Frontal cortex (tissue), 4 donors: Measurements from ENCODE around the gene CHST3. TPM values are rescaled to one million over a fixed set of nuclear protein-coding genes. Genes with fewer than 3 reads are reported as not detected.
A peak's percentile ranks its signal among the peaks of the same experiment; 100 is the strongest.

ENCODE experiments used
- DNase-seq, 2 donors: peaks; one replicate each; pipeline ENCODE4 v3.0.0; 2012; ENCODE audit warnings: low spot score in 2 of 2
- FAIRE-seq: peaks from 2 replicates; lab custom pipeline; 2012; peaks lifted over from hg19 to GRCh38; lab: Jason Lieb, UNC
- total RNA-seq: library from RNA; depleted of rRNA; stranded (reverse); fragments of >200 nt; gene quantifications from one replicate; pipeline ENCODE4 v1.2.3, GENCODE V29; 2014
- donor health status: control.
- donor health status: control.
- donor health status: control.

Gene CHST3
- total RNA-seq, 1 donor from 2014 or later = 3.3 TPM

GRCh38 chr10:72044417-72045041 lies 80.3 kb downstream of the CHST3 start:
- FAIRE-seq (no peak), DNase-seq (peak in 1 of 2 donors; percentile 50)

- FAIRE-seq = no peak
- DNase-seq = no peak
These were observed 81.4 kb downstream of the CHST3 start for GRCh38 chr10:72045586-72045985.

- FAIRE-seq (peak; percentile 96), DNase-seq (peak; percentile 80 to 89)
These were observed 84.4 kb downstream of the CHST3 start for GRCh38 chr10:72048450-72049124.

GRCh38 chr10:72049472-72049871 lies 85.3 kb downstream of the CHST3 start:
- no peak for DNase-seq
- FAIRE-seq = no peak

- FAIRE-seq = no peak
- no peak for DNase-seq
These were observed 86.0 kb downstream of the CHST3 start for GRCh38 chr10:72049969-72050781.

- FAIRE-seq (no peak), DNase-seq (no peak)
These were observed 86.7 kb downstream of the CHST3 start for GRCh38 chr10:72050873-72051272.

GRCh38 chr10:72053690-72054089 lies 89.5 kb downstream of the CHST3 start:
- FAIRE-seq (no peak), DNase-seq (no peak)

GRCh38 chr10:72056113-72056512 lies 91.9 kb downstream of the CHST3 start:
- DNase-seq (no peak), FAIRE-seq (no peak)

GRCh38 chr10:72056932-72057751 lies 92.9 kb downstream of the CHST3 start:
- no peak for DNase-seq

GRCh38 chr10:72058347-72058898 lies 94.2 kb downstream of the CHST3 start:
- DNase-seq (no peak), FAIRE-seq (no peak)

More at GRCh38 chr10:72056932-72057751, 92.9 kb downstream of the CHST3 start:
- FAIRE-seq = no peak

- FAIRE-seq = no peak
- DNase-seq = peak in 1 of 2 donors; percentile 72
These were observed 95.0 kb downstream of the CHST3 start for GRCh38 chr10:72058989-72059842.

- FAIRE-seq = no peak
These were observed 95.9 kb downstream of the CHST3 start for GRCh38 chr10:72059843-72060822.

GRCh38 chr10:72061491-72061890 lies 97.3 kb downstream of the CHST3 start:
- no peak for FAIRE-seq
- DNase-seq = no peak

More at GRCh38 chr10:72059843-72060822, 95.9 kb downstream of the CHST3 start:
- DNase-seq = no peak

GRCh38 chr10:72061930-72062329 lies 97.7 kb downstream of the CHST3 start:
- DNase-seq (no peak), FAIRE-seq (no peak)

- FAIRE-seq (no peak), DNase-seq (no peak)
These were observed 98.2 kb downstream of the CHST3 start for GRCh38 chr10:72062382-72062781.
